Liver (tissue), 9 donors: ENCODE data around the gene SLC12A6. TPM values are rescaled to one million over a fixed set of nuclear protein-coding genes. Genes with fewer than 3 reads are reported as not detected.

Experiments
- DNase-seq: peaks from one replicate; pipeline ENCODE4 v3.0.0-alpha.2; 2017; ENCODE audit warnings: low spot score
- H3K27ac ChIP-seq, 2 donors: one replicate each; pipeline ENCODE4 v1.7.0; 2013; ENCODE audit warnings: inconsistent platforms in 2 of 2, low read length in 2 of 2, control low read depth in 1 of 2, low read depth in 1 of 2, mild to moderate bottlenecking in 1 of 2
- H3K27me3 ChIP-seq, 4 donors: one replicate each; pipeline versions ENCODE4 v1.6.1 to v1.7.0; 2013; ENCODE audit warnings: low read length in 3 of 4, inconsistent platforms in 1 of 4, mild to moderate bottlenecking in 1 of 4, moderate library complexity in 1 of 4; ENCODE audit not compliant: control insufficient read depth in 4 of 4, insufficient read depth in 4 of 4
- H3K36me3 ChIP-seq, 4 donors: one replicate each; pipeline versions ENCODE4 v1.6.1 to v1.7.0; 2013; ENCODE audit warnings: low read length in 3 of 4, mild to moderate bottlenecking in 3 of 4, low read depth in 1 of 4, moderate library complexity in 1 of 4; ENCODE audit not compliant: control insufficient read depth in 4 of 4, insufficient read depth in 3 of 4
- H3K4me1 ChIP-seq, 4 donors: one replicate each; pipeline versions ENCODE4 v1.6.1 to v1.7.0; 2013; ENCODE audit warnings: low read length in 3 of 4, mild to moderate bottlenecking in 3 of 4, moderate library complexity in 1 of 4; ENCODE audit not compliant: control insufficient read depth in 4 of 4, insufficient read depth in 4 of 4
- H3K4me3 ChIP-seq, 3 donors: one replicate each; pipeline versions ENCODE4 v1.6.1 to v1.7.0; 2013; ENCODE audit warnings: low read length in 3 of 3, control low read depth in 1 of 3, low read depth in 1 of 3, mild to moderate bottlenecking in 1 of 3
- H3K9ac ChIP-seq, 2 donors: one replicate each; pipeline ENCODE4 v1.7.0; 2013; ENCODE audit warnings: low read length in 2 of 2, mild to moderate bottlenecking in 2 of 2, moderate library complexity in 2 of 2, control low read depth in 1 of 2, low read depth in 1 of 2
- H3K9me3 ChIP-seq, 4 donors: one replicate each; pipeline versions ENCODE4 v1.6.1 to v1.7.0; 2013; ENCODE audit warnings: low read length in 3 of 4; ENCODE audit not compliant: control insufficient read depth in 4 of 4
- EGR1 ChIP-seq, 2 donors: IDR thresholded peaks; 2 replicates each; pipeline ENCODE4 v1.6.1; 2016 to 2018; ENCODE audit warnings: antibody characterized with exemption in 2 of 2, low read depth in 2 of 2
- FOXA1 ChIP-seq: IDR thresholded peaks from 2 replicates; pipeline ENCODE4 v1.6.1; 2016; ENCODE audit warnings: antibody characterized with exemption
- FOXA2 ChIP-seq: IDR thresholded peaks from 2 replicates; pipeline ENCODE4 v1.6.1; 2016; ENCODE audit warnings: antibody characterized with exemption
- GABPA ChIP-seq, 2 donors: IDR thresholded peaks in 1 of 2; conservative IDR thresholded peaks in 1 of 2; 2 replicates each; pipeline ENCODE4 v1.6.1; 2016; ENCODE audit warnings: antibody characterized with exemption in 2 of 2, mild to moderate bottlenecking in 1 of 2, moderate library complexity in 1 of 2
- HNF4A ChIP-seq, 2 donors: conservative IDR thresholded peaks; 2 replicates each; pipeline ENCODE4 v1.6.1; 2016; ENCODE audit warnings: antibody characterized with exemption in 2 of 2, mild to moderate bottlenecking in 2 of 2
- HNF4G ChIP-seq: IDR thresholded peaks from 2 replicates; pipeline ENCODE4 v1.6.1; 2016; ENCODE audit warnings: antibody characterized with exemption
- JUND ChIP-seq, 2 donors: IDR thresholded peaks; 2 replicates each; pipeline ENCODE4 v1.6.1; 2016; ENCODE audit warnings: antibody characterized with exemption in 2 of 2
- NR2F2 ChIP-seq: IDR thresholded peaks from 2 replicates; pipeline ENCODE4 v1.6.1; 2016; ENCODE audit warnings: antibody characterized with exemption
- RAD21 ChIP-seq, 2 donors: IDR thresholded peaks; 2 replicates each; pipeline ENCODE4 v1.6.1; 2016; ENCODE audit warnings: antibody characterized with exemption in 2 of 2, mild to moderate bottlenecking in 2 of 2
- RXRA ChIP-seq, 2 donors: IDR thresholded peaks; 2 replicates each; pipeline ENCODE4 v1.6.1; 2017 to 2018; ENCODE audit warnings: antibody characterized with exemption in 2 of 2, mild to moderate bottlenecking in 1 of 2
- SP1 ChIP-seq: IDR thresholded peaks from 2 replicates; pipeline ENCODE4 v1.6.1; 2018; ENCODE audit warnings: antibody characterized with exemption, mild to moderate bottlenecking
- TAF1 ChIP-seq: conservative IDR thresholded peaks from 2 replicates; pipeline ENCODE4 v1.6.1; 2016; ENCODE audit warnings: antibody characterized with exemption, mild to moderate bottlenecking
- YY1 ChIP-seq: IDR thresholded peaks from 2 replicates; pipeline ENCODE4 v1.6.1; 2016; ENCODE audit warnings: antibody characterized with exemption, mild to moderate bottlenecking
- WGBS: extraction: QIAGEN DNeasy Blood & Tissue Kit; methylation state at CpG from one replicate; pipeline ENCODE4 v1.1.7; 2013; 5-methylcytosine and 5-hydroxymethylcytosine counted together
- polyA plus RNA-seq, 2 donors: library from polyadenylated mRNA; stranded (reverse) in 1 of 2; unstranded in 1 of 2; fragments of 200-250 nt in 1 of 2; fragments of >200 nt in 1 of 2; fragmentation: Nextera tagmentation in 1 of 2; extraction: Ambion mirVana in 1 of 2; gene quantifications; one replicate each; pipeline versions ENCODE4 v1.2.1 to v1.2.3, GENCODE V29; 2013 to 2015
- total RNA-seq, 2 donors: library from RNA; depleted of rRNA; stranded (reverse); fragments of >200 nt; gene quantifications; one replicate each; pipeline ENCODE4 v1.2.3, GENCODE V29; 2014
- TF ChIP-seq, protein P1 (sequence below): IDR thresholded peaks from 2 replicates; pipeline ENCODE4 v1.6.1; 2016; ENCODE audit warnings: antibody characterized with exemption
- TF ChIP-seq, protein P2 (sequence below): IDR thresholded peaks from 2 replicates; pipeline ENCODE4 v1.6.1; 2016; ENCODE audit warnings: antibody characterized with exemption
- TF ChIP-seq, protein P3 (sequence below): fragments of 150-350 bp; IDR thresholded peaks from 2 replicates; pipeline ENCODE4 v1.5.1; 2017; ENCODE audit warnings: improper control_type of control experiment, low read depth, low read length; ENCODE audit not compliant: missing input control
- TF ChIP-seq, protein P4 (sequence below): IDR thresholded peaks from 2 replicates; pipeline ENCODE4 v1.6.1; 2016; ENCODE audit warnings: antibody characterized with exemption
- TF ChIP-seq, protein P5 (sequence below): IDR thresholded peaks from 2 replicates; pipeline ENCODE4 v1.6.1; 2016; ENCODE audit warnings: antibody characterized with exemption, mild to moderate bottlenecking
- donor health status: healthy.
- donor health status: healthy.
- donor health status: healthy.
- donor health status: healthy.
- donor health status: healthy.

The SLC12A6 gene
- total and polyA plus RNA-seq, 4 donors: 1.9 to 17.8 (median 7.1) TPM

DNA sequence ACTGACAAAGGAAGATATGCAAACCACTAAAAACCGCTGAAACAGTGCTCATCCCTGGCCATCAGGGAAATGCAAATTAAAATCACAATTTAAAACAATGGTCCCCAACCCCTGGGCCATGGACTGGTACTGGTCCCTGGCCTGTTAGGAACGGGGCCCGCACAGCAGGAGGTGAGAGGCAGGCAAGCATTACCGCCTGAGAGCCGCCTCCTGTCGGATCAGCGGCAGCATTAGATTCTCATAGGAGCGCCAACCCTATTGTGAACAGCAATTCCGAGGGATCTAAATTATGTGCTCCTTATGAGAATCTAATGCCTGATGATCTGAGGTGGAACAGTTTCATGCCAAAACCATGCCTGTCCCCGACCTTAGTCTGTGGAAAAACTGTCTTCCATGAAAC is 14.4 kb downstream of the SLC12A6 start:
- H3K4me3 ChIP-seq: no peak overlapping the region
- no peaks in the 10 kb centered on the region for H3K27me3 ChIP-seq
- TF ChIP-seq NR2F2: no peak
- TF ChIP-seq RAD21 (IDR thresholded peaks at IDR 0.05): no peak
- TF ChIP-seq GABPA (IDR thresholded peaks at IDR 0.05 in 1 of 2, conservative IDR thresholded peaks at IDR 0.05 in 1 of 2): no peak
- TF ChIP-seq YY1: no peak
- no peak for TF ChIP-seq SP1
- TF ChIP-seq EGR1 (IDR thresholded peaks at IDR 0.05; ENCODE audit: low read depth in 2 of 2): no peak
- no peak for TF ChIP-seq HNF4A (conservative IDR thresholded peaks at IDR 0.05)
- no peak for TF ChIP-seq TAF1
- TF ChIP-seq JUND (IDR thresholded peaks at IDR 0.05): no peak
- TF ChIP-seq, protein P1, sequence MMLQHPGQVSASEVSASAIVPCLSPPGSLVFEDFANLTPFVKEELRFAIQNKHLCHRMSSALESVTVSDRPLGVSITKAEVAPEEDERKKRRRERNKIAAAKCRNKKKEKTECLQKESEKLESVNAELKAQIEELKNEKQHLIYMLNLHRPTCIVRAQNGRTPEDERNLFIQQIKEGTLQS: no peak
- TF ChIP-seq RXRA (IDR thresholded peaks at IDR 0.05): no peak
- TF ChIP-seq, protein P2, sequence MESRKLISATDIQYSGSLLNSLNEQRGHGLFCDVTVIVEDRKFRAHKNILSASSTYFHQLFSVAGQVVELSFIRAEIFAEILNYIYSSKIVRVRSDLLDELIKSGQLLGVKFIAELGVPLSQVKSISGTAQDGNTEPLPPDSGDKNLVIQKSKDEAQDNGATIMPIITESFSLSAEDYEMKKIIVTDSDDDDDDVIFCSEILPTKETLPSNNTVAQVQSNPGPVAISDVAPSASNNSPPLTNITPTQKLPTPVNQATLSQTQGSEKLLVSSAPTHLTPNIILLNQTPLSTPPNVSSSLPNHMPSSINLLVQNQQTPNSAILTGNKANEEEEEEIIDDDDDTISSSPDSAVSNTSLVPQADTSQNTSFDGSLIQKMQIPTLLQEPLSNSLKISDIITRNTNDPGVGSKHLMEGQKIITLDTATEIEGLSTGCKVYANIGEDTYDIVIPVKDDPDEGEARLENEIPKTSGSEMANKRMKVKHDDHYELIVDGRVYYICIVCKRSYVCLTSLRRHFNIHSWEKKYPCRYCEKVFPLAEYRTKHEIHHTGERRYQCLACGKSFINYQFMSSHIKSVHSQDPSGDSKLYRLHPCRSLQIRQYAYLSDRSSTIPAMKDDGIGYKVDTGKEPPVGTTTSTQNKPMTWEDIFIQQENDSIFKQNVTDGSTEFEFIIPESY: no peak
- TF ChIP-seq FOXA2: no peak
- TF ChIP-seq, protein P3, sequence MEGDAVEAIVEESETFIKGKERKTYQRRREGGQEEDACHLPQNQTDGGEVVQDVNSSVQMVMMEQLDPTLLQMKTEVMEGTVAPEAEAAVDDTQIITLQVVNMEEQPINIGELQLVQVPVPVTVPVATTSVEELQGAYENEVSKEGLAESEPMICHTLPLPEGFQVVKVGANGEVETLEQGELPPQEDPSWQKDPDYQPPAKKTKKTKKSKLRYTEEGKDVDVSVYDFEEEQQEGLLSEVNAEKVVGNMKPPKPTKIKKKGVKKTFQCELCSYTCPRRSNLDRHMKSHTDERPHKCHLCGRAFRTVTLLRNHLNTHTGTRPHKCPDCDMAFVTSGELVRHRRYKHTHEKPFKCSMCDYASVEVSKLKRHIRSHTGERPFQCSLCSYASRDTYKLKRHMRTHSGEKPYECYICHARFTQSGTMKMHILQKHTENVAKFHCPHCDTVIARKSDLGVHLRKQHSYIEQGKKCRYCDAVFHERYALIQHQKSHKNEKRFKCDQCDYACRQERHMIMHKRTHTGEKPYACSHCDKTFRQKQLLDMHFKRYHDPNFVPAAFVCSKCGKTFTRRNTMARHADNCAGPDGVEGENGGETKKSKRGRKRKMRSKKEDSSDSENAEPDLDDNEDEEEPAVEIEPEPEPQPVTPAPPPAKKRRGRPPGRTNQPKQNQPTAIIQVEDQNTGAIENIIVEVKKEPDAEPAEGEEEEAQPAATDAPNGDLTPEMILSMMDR: no peak
- TF ChIP-seq, protein P4, sequence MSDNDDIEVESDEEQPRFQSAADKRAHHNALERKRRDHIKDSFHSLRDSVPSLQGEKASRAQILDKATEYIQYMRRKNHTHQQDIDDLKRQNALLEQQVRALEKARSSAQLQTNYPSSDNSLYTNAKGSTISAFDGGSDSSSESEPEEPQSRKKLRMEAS: no peak
- TF ChIP-seq, protein P5, sequence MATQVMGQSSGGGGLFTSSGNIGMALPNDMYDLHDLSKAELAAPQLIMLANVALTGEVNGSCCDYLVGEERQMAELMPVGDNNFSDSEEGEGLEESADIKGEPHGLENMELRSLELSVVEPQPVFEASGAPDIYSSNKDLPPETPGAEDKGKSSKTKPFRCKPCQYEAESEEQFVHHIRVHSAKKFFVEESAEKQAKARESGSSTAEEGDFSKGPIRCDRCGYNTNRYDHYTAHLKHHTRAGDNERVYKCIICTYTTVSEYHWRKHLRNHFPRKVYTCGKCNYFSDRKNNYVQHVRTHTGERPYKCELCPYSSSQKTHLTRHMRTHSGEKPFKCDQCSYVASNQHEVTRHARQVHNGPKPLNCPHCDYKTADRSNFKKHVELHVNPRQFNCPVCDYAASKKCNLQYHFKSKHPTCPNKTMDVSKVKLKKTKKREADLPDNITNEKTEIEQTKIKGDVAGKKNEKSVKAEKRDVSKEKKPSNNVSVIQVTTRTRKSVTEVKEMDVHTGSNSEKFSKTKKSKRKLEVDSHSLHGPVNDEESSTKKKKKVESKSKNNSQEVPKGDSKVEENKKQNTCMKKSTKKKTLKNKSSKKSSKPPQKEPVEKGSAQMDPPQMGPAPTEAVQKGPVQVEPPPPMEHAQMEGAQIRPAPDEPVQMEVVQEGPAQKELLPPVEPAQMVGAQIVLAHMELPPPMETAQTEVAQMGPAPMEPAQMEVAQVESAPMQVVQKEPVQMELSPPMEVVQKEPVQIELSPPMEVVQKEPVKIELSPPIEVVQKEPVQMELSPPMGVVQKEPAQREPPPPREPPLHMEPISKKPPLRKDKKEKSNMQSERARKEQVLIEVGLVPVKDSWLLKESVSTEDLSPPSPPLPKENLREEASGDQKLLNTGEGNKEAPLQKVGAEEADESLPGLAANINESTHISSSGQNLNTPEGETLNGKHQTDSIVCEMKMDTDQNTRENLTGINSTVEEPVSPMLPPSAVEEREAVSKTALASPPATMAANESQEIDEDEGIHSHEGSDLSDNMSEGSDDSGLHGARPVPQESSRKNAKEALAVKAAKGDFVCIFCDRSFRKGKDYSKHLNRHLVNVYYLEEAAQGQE: no peak
- no peak for TF ChIP-seq HNF4G
- TF ChIP-seq FOXA1: no peak
- H3K9ac ChIP-seq: no peak overlapping the region
- 96% methylated on average over 10 of the region's 10 CpGs for WGBS
- H3K9me3 ChIP-seq: no peaks in the 10 kb centered on the region
- H3K27ac ChIP-seq: no peak overlapping the region
- no peak for DNase-seq
- H3K4me1 ChIP-seq: peaks cover 0 to 1% (median 0%) of the 10 kb centered on the region in 4 donors
- no peaks in the 10 kb centered on the region for H3K36me3 ChIP-seq
